Stimulated activated CD8-positive, alpha-beta memory T cell treated with anti-CD3 and anti-CD28 coated beads, Interleukin-15, amount 100 ng/mL, for 1 hour (primary cell): ENCODE measurements around the gene GAL3ST3.
"Not testable (repeated sequence)": the region's sequence is repeated elsewhere in the genome, so short reads cannot be mapped to it uniquely, and the experiment has no call there.

Experiments
- DNase-seq: peaks from one replicate; pipeline ENCODE4 v3.0.0-alpha.2; 2020; ENCODE audit warnings: low read depth

Gene GAL3ST3

GRCh38 chr11:66044757-66045156 lies 4.2 kb downstream of the GAL3ST3 start:
- no peak for DNase-seq

- no peak for DNase-seq
Observed at GRCh38 chr11:66042996-66043906, 5.7 kb downstream of the GAL3ST3 start.

- DNase-seq: no peak
Observed at GRCh38 chr11:66042227-66042995, 6.5 kb downstream of the GAL3ST3 start.

- no peak for DNase-seq
Observed at GRCh38 chr11:66039765-66040164, 9.2 kb downstream of the GAL3ST3 start.

- DNase-seq: no peak
Observed at GRCh38 chr11:66037327-66037726, 11.6 kb downstream of the GAL3ST3 start.

GRCh38 chr11:66036334-66036710 lies 12.6 kb downstream of the GAL3ST3 start:
- DNase-seq: no peak

GRCh38 chr11:66035653-66036333 lies 13.2 kb downstream of the GAL3ST3 start:
- DNase-seq: no peak

GRCh38 chr11:66032957-66033735 lies 15.8 kb downstream of the GAL3ST3 start:
- no peak for DNase-seq

- DNase-seq: no peak
Observed at GRCh38 chr11:66026017-66026529, 22.9 kb downstream of the GAL3ST3 start, which contains the start of gene CATSPER1. TSS of gene CATSPER1 (minus strand) at chr11:66026479. CDS start at chr11:66026379, 100 bp downstream.

GRCh38 chr11:66023186-66023440 lies 25.8 kb downstream of the GAL3ST3 start:
- not testable (repeated sequence) for DNase-seq

GRCh38 chr11:66022401-66023185 lies 26.4 kb downstream of the GAL3ST3 start:
- peak; percentile 65 for DNase-seq

- no peak for DNase-seq
Observed at GRCh38 chr11:66020618-66021357, 28.2 kb downstream of the GAL3ST3 start.

- DNase-seq: no peak
Observed at GRCh38 chr11:66020212-66020611, 28.7 kb downstream of the GAL3ST3 start.

GRCh38 chr11:66017321-66017720 lies 31.6 kb downstream of the GAL3ST3 start:
- no peak for DNase-seq

GRCh38 chr11:66016793-66017177 lies 32.2 kb downstream of the GAL3ST3 start:
- DNase-seq: no peak

- no peak for DNase-seq
Observed at GRCh38 chr11:66015936-66016792, 32.8 kb downstream of the GAL3ST3 start.

- no peak for DNase-seq
Observed at GRCh38 chr11:66015454-66015881, 33.5 kb downstream of the GAL3ST3 start.

- DNase-seq: no peak
Observed at GRCh38 chr11:66014804-66015453, 34.0 kb downstream of the GAL3ST3 start.

- DNase-seq: no peak
Observed at GRCh38 chr11:66013762-66014100, 35.2 kb downstream of the GAL3ST3 start.
